Prostate gland (tissue), 2 donors: ENCODE results near the gene LPP. TPM values are rescaled to one million over a fixed set of nuclear protein-coding genes. Genes with fewer than 3 reads are reported as not detected.

ENCODE experiments used
- DNase-seq: peaks from one replicate; pipeline ENCODE4 v3.0.0-alpha.2; 2019; ENCODE audit warnings: low spot score
- H3K27ac ChIP-seq, 2 donors: fragments of 200-600 bp; sonication (generic); 2 replicates each; pipeline ENCODE4 v1.5.1; 2017 to 2019
- H3K27me3 ChIP-seq: fragments of 200-600 bp; sonication (generic); replicated peaks from 2 replicates; pipeline ENCODE4 v1.5.1; 2019; ENCODE audit not compliant: insufficient read depth
- H3K36me3 ChIP-seq, 2 donors: fragments of 200-600 bp; sonication (generic); 1 replicate in 1 of 2; 2 replicates in 1 of 2; pipeline versions ENCODE4 v1.5.1 to v1.8.1; 2017 to 2019
- H3K4me1 ChIP-seq: fragments of 200-600 bp; sonication (generic); replicated peaks from 2 replicates; pipeline ENCODE4 v1.5.1; 2019
- H3K4me3 ChIP-seq, 2 donors: fragments of 200-600 bp; sonication (generic); 2 replicates each; pipeline ENCODE4 v1.5.1; 2017 to 2019
- H3K9me3 ChIP-seq: fragments of 200-600 bp; sonication (generic); 2 replicates; pipeline ENCODE4 v1.5.1; 2017
- CTCF ChIP-seq, 4 experiments: fragments of 200-600 bp in 2 of 4; fragments of 450-650 bp in 2 of 4; sonication (generic) in 2 of 4; IDR thresholded peaks; 1 replicate in 3 of 4; 2 replicates in 1 of 4; pipeline ENCODE4 v1.5.1; 2016 to 2019; ENCODE audit warnings: antibody characterized with exemption in 4 of 4, mild to moderate bottlenecking in 2 of 4, moderate library complexity in 2 of 4
- POLR2A ChIP-seq: fragments of 450-650 bp; IDR thresholded peaks from one replicate; pipeline ENCODE4 v1.6.1; 2016; ENCODE audit warnings: antibody characterized with exemption, mild to moderate bottlenecking
- POLR2AphosphoS5 ChIP-seq: sonication (generic); formaldehyde crosslinking; IDR thresholded peaks from one replicate; pipeline ENCODE4 v1.6.1; 2017; ENCODE audit warnings: antibody characterized with exemption
- WGBS: methylation state at CpG from one replicate; pipeline ENCODE4 v1.1.5; 2018; 5-methylcytosine and 5-hydroxymethylcytosine counted together
- intact Hi-C: fragments of 100-400 bp; cut with DNase I; formaldehyde crosslinking; loops from one replicate; pipeline ENCODE4 v1.14.2; 2022
- total RNA-seq, 2 donors: library from RNA; depleted of rRNA; stranded (reverse); fragments of >200 nt; gene quantifications; one replicate each; pipeline ENCODE4 v1.1.0, GENCODE V29; 2016

LPP gene
- total RNA-seq, 2 donors from 2014 or later, result 219 to 248 TPM

GRCh38 chr3:188180114-188180513 is 26.2 kb downstream of the LPP start:
- intact Hi-C loops, result no loop called here
- DNase-seq, result no peak
- H3K27ac ChIP-seq, result peak overlapping the region; percentile 70 to 77
- 59% methylated on average over 7 of the region's 7 CpGs for WGBS
- H3K9me3 ChIP-seq, result no peaks in the 10 kb centered on the region
- no peaks in the 10 kb centered on the region for H3K27me3 ChIP-seq
- H3K4me1 ChIP-seq, result peaks cover 7% of the 10 kb centered on the region
- no peak for TF ChIP-seq POLR2AphosphoS5
- no peak for TF ChIP-seq POLR2A
- TF ChIP-seq CTCF (IDR thresholded peaks at IDR 0.05), result no peak
- H3K4me3 ChIP-seq, result no peak overlapping the region
- no peaks in the 10 kb centered on the region for H3K36me3 ChIP-seq

- Histone ChIP-seq H3K27me3 (no peaks in the 10 kb centered on the region), H3K4me3 (no peak overlapping the region), H3K9me3 (no peaks in the 10 kb centered on the region), H3K4me1 (peaks cover 13% of the 10 kb centered on the region), H3K36me3 (no peaks in the 10 kb centered on the region), H3K27ac (peak overlapping the region in 1 of 2 donors; percentile 78)
- 91% methylated on average over 5 of the region's 5 CpGs for WGBS
- intact Hi-C loops, result no loop called here
- TF ChIP-seq POLR2A, result no peak
- TF ChIP-seq POLR2AphosphoS5, result no peak
- TF ChIP-seq CTCF (IDR thresholded peaks at IDR 0.05), result no peak
- DNase-seq, result no peak
Observed at GRCh38 chr3:188183452-188183851, 29.5 kb downstream of the LPP start.

- H3K4me1 ChIP-seq, result peaks cover 8% of the 10 kb centered on the region
- H3K4me3 ChIP-seq, result no peak overlapping the region
- no peak for TF ChIP-seq CTCF (IDR thresholded peaks at IDR 0.05)
- TF ChIP-seq POLR2A, result no peak
- no peak for TF ChIP-seq POLR2AphosphoS5
- WGBS, result 57% methylated on average over 3 of the region's 3 CpGs
- no peak for DNase-seq
- no peaks in the 10 kb centered on the region for H3K27me3 ChIP-seq
- H3K9me3 ChIP-seq, result no peaks in the 10 kb centered on the region
- intact Hi-C loops, result no loop called here
- H3K27ac ChIP-seq, result peak overlapping the region; percentile 74 to 78
- no peaks in the 10 kb centered on the region for H3K36me3 ChIP-seq
Observed at GRCh38 chr3:188184160-188184559, 30.2 kb downstream of the LPP start.

GRCh38 chr3:188184649-188185048 is 30.7 kb downstream of the LPP start:
- Histone ChIP-seq H3K4me1 (peaks cover 6% of the 10 kb centered on the region), H3K4me3 (no peak overlapping the region), H3K36me3 (no peaks in the 10 kb centered on the region), H3K27me3 (no peaks in the 10 kb centered on the region), H3K9me3 (no peaks in the 10 kb centered on the region), H3K27ac (peak overlapping the region; percentile 74 to 78)
- 58% methylated on average over 3 of the region's 3 CpGs for whole genome bisulfite sequencing
- intact Hi-C loops, result no loop called here
- TF ChIP-seq POLR2AphosphoS5, result no peak
- TF ChIP-seq CTCF (IDR thresholded peaks at IDR 0.05), result no peak
- no peak for TF ChIP-seq POLR2A
- no peak for DNase-seq

GRCh38 chr3:188185717-188186251 is 31.8 kb downstream of the LPP start:
- Histone ChIP-seq H3K27me3 (no peaks in the 10 kb centered on the region), H3K36me3 (no peaks in the 10 kb centered on the region), H3K4me1 (peaks cover 6% of the 10 kb centered on the region), H3K4me3 (no peak overlapping the region), H3K9me3 (no peaks in the 10 kb centered on the region), H3K27ac (peak overlapping the region; percentile 74 to 78)
- intact Hi-C loops, result no loop called here
- peak; percentile 45 for DNase-seq
- WGBS, result 22% methylated on average over 7 of the region's 7 CpGs
- TF ChIP-seq CTCF (IDR thresholded peaks at IDR 0.05) (no peak), POLR2A (no peak), POLR2AphosphoS5 (peak; percentile 34)
